SK-N-SH (cell line): ENCODE results near the gene KCNJ4.

ENCODE experiments used
- CTCF ChIP-seq: fragments of 200-600 bp; sonication (generic); IDR thresholded peaks from 2 replicates; pipeline ENCODE4 v1.6.1; 2017; ENCODE audit warnings: antibody characterized with exemption, mild to moderate bottlenecking, moderate library complexity
- EP300 ChIP-seq, 2 experiments: IDR thresholded peaks; 2 replicates each; pipeline versions ENCODE4 v1.4.0 to v1.6.1; 2012; ENCODE audit warnings: borderline replicate concordance in 1 of 2, low read depth in 1 of 2, low read length in 1 of 2
- EZH2phosphoT487 ChIP-seq: fragments of 200-600 bp; sonication (generic); IDR thresholded peaks from 2 replicates; pipeline ENCODE4 v1.6.1; 2017; ENCODE audit warnings: low read depth, mixed run types, mild to moderate bottlenecking, antibody characterized with exemption, moderate library complexity, borderline replicate concordance
- IRF3 ChIP-seq: fragments of 150-350 bp; IDR thresholded peaks from 2 replicates; pipeline ENCODE4 v1.6.1; 2016; ENCODE audit warnings: mild to moderate bottlenecking, low read depth, low read length

GRCh38 chr22:38429499-38430068, 25.4 kb downstream of the KCNJ4 start:
- TF ChIP-seq CTCF = no peak
- TF ChIP-seq EP300 (IDR thresholded peaks at IDR 0.05; ENCODE audit: borderline replicate concordance in 1 of 2, low read depth in 1 of 2, low read length in 1 of 2) = no peak
- TF ChIP-seq EZH2phosphoT487 = no peak
- TF ChIP-seq IRF3 = no peak
